MM.1S (cell line): ENCODE measurements around the gene SEPTIN8.

Source experiments
- CTCF ChIP-seq: fragments of 300-600 bp; sonication (generic); IDR thresholded peaks from 2 replicates; pipeline ENCODE4 v1.5.1; 2016; ENCODE audit warnings: antibody characterized with exemption, low read length, mixed read lengths
- EZH2 ChIP-seq: fragments of 300-600 bp; sonication (generic); optimal IDR thresholded peaks from 2 replicates; pipeline ENCODE3; 2017; ENCODE audit warnings: low read depth, mild to moderate bottlenecking, antibody characterized with exemption, low read length, mixed read lengths

- TF ChIP-seq CTCF, result no peak
- no peak for TF ChIP-seq EZH2
Observed at GRCh38 chr5:132704875-132705274, 72.2 kb downstream of the SEPTIN8 start.
